ENCODE measurements around the gene ANKS1B. TPM values are rescaled to one million over a fixed set of nuclear protein-coding genes. Genes with fewer than 3 reads are reported as not detected.
"Not testable (repeated sequence)": the region's sequence is repeated elsewhere in the genome, so short reads cannot be mapped to it uniquely, and the experiment has no call there.

Gene ANKS1B
- total RNA-seq, 4 donors from 2014 or later, result 34.5 to 81.9 (median 71.1) TPM

GRCh38 chr12:98840325-98840724 lies 1144.4 kb downstream of the ANKS1B start:
- Histone ChIP-seq H3K9me3 (no peaks in the 10 kb centered on the region), H3K27ac (no peak overlapping the region), H3K36me3 (no peaks in the 10 kb centered on the region), H3K4me1 (no peaks in the 10 kb centered on the region), H3K4me3 (replicated peaks in 1 of 3) (no peak overlapping the region), H3K27me3 (no peaks in the 10 kb centered on the region)
- TF ChIP-seq CTCF (IDR thresholded peaks at IDR 0.05), result no peak
- TF ChIP-seq POLR2A (IDR thresholded peaks at IDR 0.05), result no peak
- DNase-seq, result no peak
- intact Hi-C loops (cut with DNase I), result no loop called here
- WGBS, 2 donors, result 82 to 91% methylated on average over 3 of the region's 3 CpGs

- Histone ChIP-seq H3K4me1 (no peaks in the 10 kb centered on the region), H3K9me3 (no peaks in the 10 kb centered on the region), H3K27me3 (no peaks in the 10 kb centered on the region), H3K4me3 (replicated peaks in 1 of 3) (no peak overlapping the region), H3K36me3 (no peaks in the 10 kb centered on the region), H3K27ac (no peak overlapping the region)
- no peak for DNase-seq
- TF ChIP-seq CTCF (IDR thresholded peaks at IDR 0.05) (no peak), POLR2A (IDR thresholded peaks at IDR 0.05) (no peak)
- intact Hi-C loops (cut with DNase I), result no loop called here
- 41 to 48% methylated on average over 7 of the region's 7 CpGs for WGBS, 2 donors
Measured at GRCh38 chr12:98838231-98838647, 1146.5 kb downstream of the ANKS1B start.

- H3K27me3 ChIP-seq; H3K4me3 ChIP-seq (replicated peaks in 1 of 3); DNase-seq; intact Hi-C loops (cut with DNase I); H3K27ac ChIP-seq; H3K4me1 ChIP-seq; H3K9me3 ChIP-seq; H3K36me3 ChIP-seq: not testable (repeated sequence)
- WGBS, 2 donors, result 91% methylated on average over 12 of the region's 12 CpGs
Measured at GRCh38 chr12:98837134-98837752, 1147.5 kb downstream of the ANKS1B start.

GRCh38 chr12:98830657-98831056 lies 1154.1 kb downstream of the ANKS1B start:
- Histone ChIP-seq H3K9me3 (no peaks in the 10 kb centered on the region), H3K36me3 (no peaks in the 10 kb centered on the region), H3K4me3 (replicated peaks in 1 of 3) (no peak overlapping the region), H3K27me3 (no peaks in the 10 kb centered on the region), H3K27ac (no peak overlapping the region), H3K4me1 (no peaks in the 10 kb centered on the region)
- DNase-seq, result no peak
- intact Hi-C loops (cut with DNase I), result no loop called here
- WGBS, 2 donors, result 81 to 97% methylated on average over 7 of the region's 7 CpGs
- no peak for TF ChIP-seq CTCF (IDR thresholded peaks at IDR 0.05)
- TF ChIP-seq POLR2A (IDR thresholded peaks at IDR 0.05), result no peak

GRCh38 chr12:98828802-98829600 lies 1155.7 kb downstream of the ANKS1B start:
- Histone ChIP-seq H3K27me3 (no peaks in the 10 kb centered on the region), H3K27ac (no peak overlapping the region), H3K4me1 (no peaks in the 10 kb centered on the region), H3K9me3 (no peaks in the 10 kb centered on the region), H3K4me3 (replicated peaks in 1 of 3) (no peak overlapping the region), H3K36me3 (no peaks in the 10 kb centered on the region)
- 86 to 91% methylated on average over 8 of the region's 8 CpGs for WGBS, 2 donors
- intact Hi-C loops (cut with DNase I), result no loop called here
- DNase-seq, result no peak
- no peak for TF ChIP-seq POLR2A (IDR thresholded peaks at IDR 0.05)
- no peak for TF ChIP-seq CTCF (IDR thresholded peaks at IDR 0.05)

All from thyroid gland (tissue), 4 donors.